HK-2 (cell line): ENCODE measurements around the gene FBXO34.

ENCODE experiments used
- DNase-seq: peaks from one replicate; pipeline ENCODE4 v3.0.0-alpha.2; 2018; ENCODE audit not compliant: unreplicated experiment

Gene FBXO34

GRCh38 chr14:55271572-55272298 lies 514 bp downstream of the FBXO34 start:
- DNase-seq, result peak; percentile 59

- no peak for DNase-seq
Measured at GRCh38 chr14:55272387-55272786, 1.2 kb downstream of the FBXO34 start.

DNA sequence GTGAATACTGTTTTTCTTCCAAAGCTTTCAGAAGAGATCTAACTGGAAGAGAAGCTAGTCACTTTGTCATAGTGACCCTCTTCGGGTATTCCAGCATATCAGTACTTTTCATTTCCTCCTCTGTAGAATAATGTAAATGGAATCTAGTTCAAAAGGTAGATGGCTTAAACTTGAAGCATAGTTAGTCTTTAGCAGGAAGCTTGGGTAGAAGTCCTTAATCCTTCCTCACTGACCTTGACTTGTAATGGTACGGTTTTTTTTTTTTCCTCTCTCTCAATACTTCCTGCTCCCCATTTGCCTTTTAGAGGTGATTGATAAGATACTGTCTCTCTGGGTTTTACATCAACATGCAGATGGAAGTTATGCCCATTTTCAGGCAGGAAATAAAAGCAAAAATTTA lies 1.7 kb downstream of the FBXO34 start:
- DNase-seq, result no peak

- no peak for DNase-seq
Measured at GRCh38 chr14:55274146-55274545, 2.9 kb downstream of the FBXO34 start.

DNA sequence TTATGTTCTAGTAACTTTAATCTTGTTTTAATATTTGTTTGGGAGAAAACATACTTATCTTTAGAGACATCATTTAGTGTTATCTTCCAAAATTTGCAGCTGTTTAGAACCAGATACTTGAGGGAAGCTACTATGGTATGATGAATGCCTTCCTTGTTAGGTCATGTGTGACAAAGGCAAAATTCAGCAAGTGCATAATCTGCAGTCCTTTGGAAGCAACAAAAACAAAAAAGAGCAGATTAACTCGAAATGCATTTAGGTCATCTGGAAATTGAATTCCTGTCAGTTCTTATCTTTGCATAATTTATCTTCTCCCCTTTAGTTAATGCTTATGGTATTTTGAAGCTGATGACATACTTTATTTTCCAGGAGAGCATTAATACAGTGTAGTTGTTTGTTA lies 3.5 kb downstream of the FBXO34 start:
- DNase-seq, result no peak

GRCh38 chr14:55276736-55277135 lies 5.5 kb downstream of the FBXO34 start:
- DNase-seq, result no peak

GRCh38 chr14:55277972-55278740 lies 6.9 kb downstream of the FBXO34 start:
- DNase-seq, result no peak

- DNase-seq, result no peak
Measured at GRCh38 chr14:55279384-55279783, 8.2 kb downstream of the FBXO34 start.

DNA sequence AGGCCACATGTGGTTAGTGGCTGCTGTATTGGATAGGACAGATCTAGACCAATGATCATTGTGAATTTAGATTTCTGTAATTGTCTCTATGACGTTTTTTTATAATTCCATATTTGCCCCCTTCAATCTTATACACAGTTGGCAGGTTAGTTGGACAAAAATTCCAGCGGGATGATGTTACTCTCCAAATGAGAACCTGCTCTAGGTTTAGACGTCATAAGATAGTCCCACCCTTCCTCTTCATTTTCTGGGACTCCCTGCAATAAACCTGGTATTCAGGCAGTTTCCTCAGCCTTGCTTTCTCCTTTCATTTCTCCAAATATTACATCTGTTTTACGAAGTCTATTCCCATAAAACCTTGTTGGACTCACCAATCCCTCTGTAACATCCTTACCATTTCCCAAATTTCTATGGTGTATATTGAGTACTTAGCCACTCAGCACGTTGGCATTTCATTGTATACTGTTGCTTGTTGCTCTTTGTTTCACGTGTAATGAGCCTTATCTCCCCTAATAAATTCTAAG lies 10.2 kb downstream of the FBXO34 start:
- no peak for DNase-seq

DNA sequence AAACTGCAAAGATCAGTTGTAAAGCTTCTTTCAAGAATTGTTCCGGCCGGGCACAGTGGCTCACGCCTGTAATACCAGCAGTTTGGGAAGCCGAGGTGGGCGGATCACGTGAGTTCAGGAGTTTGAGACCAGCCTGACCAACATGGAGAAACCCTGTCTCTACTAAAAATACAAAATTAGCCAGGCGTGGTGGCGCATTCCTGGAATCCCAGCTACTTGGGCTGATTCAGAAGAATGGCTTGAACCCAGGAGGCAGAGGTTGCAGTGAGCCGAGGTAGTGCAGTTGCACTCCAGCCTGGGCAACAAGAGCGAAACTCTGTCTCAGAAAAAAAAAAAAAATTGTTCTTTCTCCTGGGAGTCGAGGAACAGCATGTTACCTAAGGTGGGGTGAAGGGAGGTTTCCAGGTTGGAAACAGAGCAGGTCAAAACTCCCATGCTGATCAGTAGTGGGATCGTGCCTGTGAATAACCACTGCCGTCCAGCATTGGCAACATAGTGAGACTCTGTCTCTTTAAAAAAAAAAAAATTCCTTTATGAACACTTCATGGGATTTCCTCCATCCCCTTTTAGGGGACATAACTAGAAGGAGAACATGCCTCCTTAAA lies 13.9 kb downstream of the FBXO34 start:
- peak; percentile 64 for DNase-seq

DNA sequence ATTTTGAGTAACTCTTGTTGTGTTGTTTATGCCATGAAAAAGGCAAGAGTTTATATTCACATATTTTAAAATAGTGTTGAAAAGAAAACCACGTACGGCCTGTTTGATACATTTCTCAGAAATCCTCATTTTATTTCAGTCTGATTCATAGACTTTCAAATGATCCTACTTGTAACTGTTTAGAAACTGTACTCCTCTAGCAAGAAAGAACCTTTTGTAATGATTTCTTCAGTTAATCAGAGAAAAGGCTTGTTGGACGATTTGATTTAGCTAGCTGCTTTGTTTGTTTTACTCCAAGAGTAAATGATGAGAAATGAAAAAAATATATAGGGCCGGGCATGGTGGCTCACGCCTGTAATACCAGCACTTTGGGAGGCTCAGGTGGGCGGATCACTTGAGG lies 17.2 kb downstream of the FBXO34 start:
- no peak for DNase-seq

- no peak for DNase-seq
Measured at GRCh38 chr14:55291480-55292081, 20.4 kb downstream of the FBXO34 start.

GRCh38 chr14:55294603-55295002 lies 23.4 kb downstream of the FBXO34 start:
- DNase-seq, result no peak

GRCh38 chr14:55297611-55298499 lies 26.6 kb downstream of the FBXO34 start:
- DNase-seq, result no peak

GRCh38 chr14:55298500-55298822 lies 27.2 kb downstream of the FBXO34 start:
- DNase-seq, result no peak

DNA sequence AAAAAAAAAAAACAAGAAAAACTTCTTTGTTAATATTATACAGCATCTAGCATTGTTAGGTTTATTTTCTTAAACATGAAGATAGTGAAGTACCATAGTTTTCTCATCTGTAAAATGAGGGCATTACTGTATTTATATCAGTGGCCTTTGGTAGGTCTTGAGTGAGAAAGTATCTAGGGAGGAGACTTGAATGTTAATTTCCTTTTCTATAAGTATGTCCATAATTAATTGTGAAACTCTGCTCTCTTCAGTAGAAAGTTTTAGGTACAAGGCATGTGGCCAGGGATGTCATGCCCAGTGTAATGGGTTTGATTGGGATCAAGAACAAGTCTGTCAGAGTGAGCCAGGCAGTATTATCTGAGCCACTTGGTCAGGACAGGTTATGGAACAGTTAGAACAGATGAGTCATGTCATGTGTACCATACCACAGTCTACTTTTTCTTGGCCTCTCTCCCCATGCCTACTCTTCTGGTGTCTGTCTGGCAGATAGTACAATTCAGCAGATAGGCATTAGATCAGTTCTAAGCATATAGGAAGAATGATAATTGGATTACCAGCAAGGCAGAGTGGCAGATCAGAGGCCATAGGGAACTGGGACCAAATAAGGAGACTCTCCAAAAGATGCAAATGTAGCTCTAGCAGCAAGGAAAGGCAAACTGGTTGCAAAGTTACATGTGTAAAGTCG lies 30.4 kb downstream of the FBXO34 start:
- DNase-seq, result peak; percentile 14

GRCh38 chr14:55302367-55303124 lies 31.3 kb downstream of the FBXO34 start:
- DNase-seq, result no peak

GRCh38 chr14:55303125-55303499 lies 31.9 kb downstream of the FBXO34 start:
- DNase-seq, result no peak

- no peak for DNase-seq
Measured at GRCh38 chr14:55303691-55304145, 32.5 kb downstream of the FBXO34 start.
